Inflammatory macrophage (primary cell): ENCODE results near the gene OXCT1.
"Not testable (repeated sequence)": the region's sequence is repeated elsewhere in the genome, so short reads cannot be mapped to it uniquely, and the experiment has no call there.

ENCODE experiments used
- DNase-seq, 2 donors: peaks; one replicate each; pipeline ENCODE4 v3.0.0-alpha.2; 2020 to 2022

OXCT1 gene

DNA sequence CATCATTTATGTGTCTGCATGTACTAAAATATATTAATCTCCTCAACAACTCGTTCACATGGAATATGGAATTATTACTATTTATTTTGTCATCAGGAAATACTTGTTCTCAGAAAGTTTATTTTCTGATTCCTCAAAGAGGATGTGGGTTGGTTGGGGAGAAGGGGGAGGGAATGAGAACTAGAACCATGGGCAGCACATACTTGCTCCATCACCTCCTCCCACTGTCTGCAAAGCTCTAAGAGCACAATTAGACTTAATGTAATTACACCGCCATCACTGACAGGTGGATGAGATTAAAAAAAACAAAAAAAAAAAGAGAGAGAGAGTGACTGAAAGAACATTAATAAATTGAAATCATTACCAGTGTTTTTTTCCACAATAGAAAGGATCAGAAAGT is 98.2 kb downstream of the OXCT1 start:
- DNase-seq: peak; percentile 7 to 9

DNA sequence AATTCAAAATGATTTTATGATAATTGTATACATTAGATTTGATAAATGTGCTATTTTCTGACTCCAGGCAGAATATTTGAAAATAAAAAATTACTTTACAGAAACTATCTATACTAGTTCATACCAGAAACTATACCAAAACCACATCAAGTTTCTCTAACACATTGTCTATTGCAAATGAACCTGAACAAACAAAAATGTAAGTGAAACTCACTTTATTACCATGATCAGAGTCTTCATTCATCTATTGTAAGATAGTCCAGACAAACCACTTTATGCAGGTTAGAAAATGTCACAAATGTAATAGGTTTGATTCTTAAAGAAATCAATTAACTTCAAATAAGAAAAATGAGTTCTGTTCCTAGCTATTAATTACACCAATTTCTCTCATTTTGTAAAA is 99.4 kb downstream of the OXCT1 start:
- no peak for DNase-seq

DNA sequence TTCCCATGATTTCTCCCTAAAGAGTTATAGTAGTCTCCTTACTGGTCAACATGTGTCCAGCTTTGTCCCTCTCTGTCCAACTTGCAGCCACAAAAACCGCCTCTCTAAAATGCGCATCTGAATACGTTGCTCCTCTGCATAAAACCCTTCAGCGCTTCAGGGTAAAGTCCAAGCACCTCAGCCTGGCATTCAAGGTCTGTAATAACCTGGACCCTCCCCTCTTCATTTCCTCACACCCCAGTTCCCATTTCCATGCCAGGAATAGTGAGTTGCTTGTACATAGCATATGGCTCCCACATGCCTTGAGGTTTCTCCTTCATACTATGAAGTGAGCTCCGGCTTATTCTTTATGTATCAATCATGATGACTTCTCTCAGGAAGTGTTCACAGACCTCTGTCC is 101.5 kb downstream of the OXCT1 start:
- no peak for DNase-seq

GRCh38 chr5:41764650-41765049 is 105.6 kb downstream of the OXCT1 start:
- DNase-seq: no peak

GRCh38 chr5:41763574-41763973 is 106.7 kb downstream of the OXCT1 start:
- DNase-seq: no peak

DNA sequence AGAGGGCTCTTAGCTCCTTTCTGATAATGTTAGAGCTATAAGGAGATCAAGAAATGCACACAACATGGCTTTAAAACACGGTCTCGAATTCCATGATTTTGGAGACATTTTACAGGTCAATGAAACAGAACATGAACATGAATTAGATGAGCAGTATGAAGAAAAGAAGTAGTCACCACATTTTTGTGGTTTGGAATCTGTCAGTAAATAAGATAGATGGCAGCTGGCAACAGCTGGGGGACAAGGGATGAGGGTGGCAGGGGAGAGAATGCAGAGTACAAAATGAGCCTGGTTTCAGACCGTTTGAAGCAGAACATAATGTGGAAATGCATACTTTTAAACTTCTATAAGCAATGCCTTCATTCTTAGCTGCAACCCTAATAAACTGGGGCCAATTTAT is 107.1 kb downstream of the OXCT1 start:
- DNase-seq: no peak

DNA sequence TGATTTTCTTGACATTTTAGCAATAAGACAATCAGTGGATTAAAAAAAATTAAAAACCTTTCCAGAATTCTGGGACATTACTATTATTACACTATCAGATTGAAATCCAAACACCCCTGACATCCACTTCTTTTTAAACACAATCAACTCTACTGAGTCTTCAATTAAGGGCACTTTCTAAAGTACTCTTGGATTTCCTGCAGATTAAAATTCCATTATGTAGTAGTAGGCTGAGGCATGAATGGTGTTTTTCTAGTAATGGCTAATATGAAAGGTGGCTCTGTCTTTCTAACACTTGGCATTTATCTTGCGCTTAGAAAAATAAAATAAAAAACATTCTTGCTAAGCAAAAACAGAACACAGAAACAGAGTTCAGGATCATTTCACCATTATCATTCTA is 107.8 kb downstream of the OXCT1 start:
- no peak for DNase-seq

GRCh38 chr5:41761663-41762062 is 108.6 kb downstream of the OXCT1 start:
- no peak for DNase-seq

DNA sequence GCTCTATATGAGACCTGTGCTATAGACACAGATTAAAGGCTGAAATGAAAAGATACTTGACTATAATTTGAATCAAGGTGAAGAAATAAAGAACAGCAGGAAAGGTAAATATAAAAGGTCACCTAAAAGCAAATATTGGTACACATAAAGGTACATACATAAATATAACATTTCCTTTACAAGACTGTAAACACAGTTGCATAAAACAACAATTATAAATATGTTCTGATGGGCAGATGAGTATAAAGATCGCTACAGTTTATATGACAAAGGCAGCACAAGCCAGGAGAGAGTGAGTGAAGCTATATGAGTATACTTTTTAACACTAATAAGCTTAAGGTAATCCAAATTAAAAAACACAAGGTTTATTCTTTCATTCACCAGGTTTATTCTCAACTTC is 114.5 kb downstream of the OXCT1 start:
- DNase-seq: no peak

GRCh38 chr5:41754857-41755256 is 115.4 kb downstream of the OXCT1 start:
- peak; percentile 7 to 21 for DNase-seq

GRCh38 chr5:41751867-41752266 is 118.4 kb downstream of the OXCT1 start:
- DNase-seq: no peak

GRCh38 chr5:41748631-41749030 is 121.6 kb downstream of the OXCT1 start:
- DNase-seq: no peak

- no peak for DNase-seq
These were observed 122.5 kb downstream of the OXCT1 start for GRCh38 chr5:41747708-41748107.

GRCh38 chr5:41747301-41747700 is 122.9 kb downstream of the OXCT1 start:
- no peak for DNase-seq

GRCh38 chr5:41742608-41743007 is 127.6 kb downstream of the OXCT1 start:
- DNase-seq: not testable (repeated sequence)

- no peak for DNase-seq
These were observed 131.4 kb downstream of the OXCT1 start for GRCh38 chr5:41738710-41739354.

DNA sequence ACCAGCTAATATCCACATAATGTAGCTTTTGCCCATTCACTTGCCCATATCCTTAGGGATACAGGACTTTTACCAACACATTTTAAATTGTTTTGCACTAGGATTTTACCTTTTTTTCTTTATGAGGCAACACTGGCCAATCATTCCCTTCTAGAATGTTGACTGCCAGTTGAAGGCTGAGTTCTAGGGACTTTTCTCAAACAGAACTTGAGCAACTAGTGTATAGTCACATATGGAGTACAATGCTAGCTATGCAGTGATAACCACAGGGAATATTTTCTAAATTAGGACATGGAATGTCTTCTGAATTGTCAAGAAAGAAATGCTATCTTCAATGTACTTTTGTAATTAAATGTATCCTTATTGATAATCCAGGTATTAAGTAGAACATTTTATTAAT is 133.6 kb downstream of the OXCT1 start:
- no peak for DNase-seq

GRCh38 chr5:41735213-41735612 is 135.0 kb downstream of the OXCT1 start:
- no peak for DNase-seq

DNA sequence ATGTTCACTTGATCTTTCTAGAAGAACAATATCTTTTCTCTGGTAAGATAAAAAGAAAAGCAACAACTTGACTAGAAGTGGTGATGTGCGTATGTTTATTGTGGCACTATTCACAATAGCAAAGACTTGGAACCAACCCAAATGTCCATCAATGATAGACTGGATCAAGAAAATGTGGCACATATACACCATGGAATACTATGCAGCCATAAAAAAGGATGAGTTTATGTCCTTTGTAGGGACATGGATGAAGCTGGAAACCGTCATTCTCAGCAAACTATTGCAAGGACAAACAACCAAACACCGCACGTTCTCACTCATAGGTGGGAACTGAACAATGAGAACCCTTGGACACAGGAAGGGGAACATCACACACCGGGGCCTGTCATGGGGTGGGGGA is 140.8 kb downstream of the OXCT1 start:
- DNase-seq: not testable (repeated sequence)

DNA sequence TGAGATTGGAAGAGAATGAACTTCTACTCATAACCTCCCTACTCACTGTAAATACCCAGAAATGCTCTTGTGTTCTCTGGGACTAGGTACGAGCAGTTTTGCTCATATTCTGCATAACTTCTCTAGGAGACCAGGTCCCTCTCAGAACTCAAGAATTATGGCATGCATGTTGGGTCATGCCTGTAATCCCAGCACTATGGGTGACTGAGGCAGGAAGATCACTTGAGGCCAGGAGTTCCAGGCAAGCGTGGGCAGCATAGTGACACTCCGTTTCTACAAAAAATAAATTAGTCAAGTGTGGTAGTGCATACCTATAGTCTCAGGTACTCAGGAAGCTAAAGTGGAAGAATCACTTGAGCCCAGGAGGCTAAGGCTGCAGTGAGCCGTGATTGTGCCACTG is 141.9 kb downstream of the OXCT1 start:
- no peak for DNase-seq

- no peak for DNase-seq
These were observed 147.8 kb downstream of the OXCT1 start for GRCh38 chr5:41722359-41722950.

- DNase-seq: no peak
These were observed 148.7 kb downstream of the OXCT1 start for GRCh38 chr5:41721516-41721915.

DNA sequence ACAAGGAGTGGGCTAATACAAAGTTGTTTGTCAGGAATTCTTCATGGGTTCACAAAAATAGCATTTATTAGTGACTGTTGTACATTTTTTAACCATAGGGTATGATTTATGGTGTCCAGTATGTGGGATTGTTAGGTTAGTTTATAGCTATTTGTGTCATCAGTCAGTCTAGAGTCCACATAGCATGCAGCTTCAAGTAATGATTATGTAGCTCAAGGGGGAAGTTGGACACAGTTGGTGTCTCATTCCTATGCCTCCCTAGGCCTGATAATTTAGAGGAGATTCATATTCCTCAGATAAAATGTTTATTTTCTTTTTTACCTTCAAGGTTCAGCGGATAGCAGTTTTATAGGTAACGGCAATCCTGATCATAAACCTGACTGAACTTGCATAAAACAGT is 153.8 kb downstream of the OXCT1 start:
- no peak for DNase-seq

DNA sequence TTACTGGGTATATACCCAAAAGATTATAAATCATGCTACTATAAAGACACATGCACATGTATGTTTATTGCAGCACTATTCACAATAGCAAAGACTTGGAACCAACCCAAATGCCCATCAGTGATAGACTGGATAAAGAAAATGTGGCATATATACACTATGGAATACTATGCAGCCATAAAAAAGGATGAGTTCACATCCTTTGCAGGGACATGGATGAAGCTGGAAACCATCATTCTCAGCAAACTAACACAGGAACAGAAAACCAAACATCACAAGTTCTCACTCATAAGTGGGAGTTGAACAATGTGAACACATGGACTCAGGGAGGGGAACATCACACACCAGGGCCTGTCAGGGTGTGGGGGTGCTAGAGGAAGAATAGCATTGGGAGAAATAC is 155.8 kb downstream of the OXCT1 start:
- DNase-seq: not testable (repeated sequence)

GRCh38 chr5:41708604-41708940 is 161.7 kb downstream of the OXCT1 start:
- no peak for DNase-seq
